Effector memory CD8-positive, alpha-beta T cell (primary cell): ENCODE results near the gene TTC7B.

Experiments used
- ATAC-seq: fragments of 150-1000 bp; cut with Tn5 transposase; replicated peaks from 2 replicates; pipeline ENCODE4 v1.10.0; 2021; ENCODE audit warnings: mild to moderate bottlenecking, moderate library complexity
- DNase-seq, 3 experiments: peaks; one replicate each; pipeline ENCODE4 v3.0.0; 2021
- H3K27ac Mint-ChIP-seq, 2 donors: one replicate each; pipeline ENCODE4 v1.8.0; 2022; ENCODE audit warnings: mild to moderate bottlenecking in 2 of 2, mixed read lengths in 2 of 2, moderate library complexity in 2 of 2
- H3K27me3 Mint-ChIP-seq, 2 donors: one replicate each; pipeline ENCODE4 v1.8.0; 2022; ENCODE audit warnings: mixed read lengths in 2 of 2
- H3K36me3 Mint-ChIP-seq: one replicate; pipeline ENCODE4 v1.8.0; 2022; ENCODE audit warnings: mild to moderate bottlenecking, moderate library complexity, mixed read lengths; ENCODE audit not compliant: insufficient read depth
- H3K4me1 Mint-ChIP-seq, 2 donors: one replicate each; pipeline ENCODE4 v1.8.0; 2022; ENCODE audit warnings: low read depth in 2 of 2, mixed read lengths in 2 of 2
- H3K4me3 Mint-ChIP-seq, 2 donors: one replicate each; pipeline ENCODE4 v1.8.0; 2022; ENCODE audit warnings: mild to moderate bottlenecking in 2 of 2, mixed read lengths in 2 of 2, moderate library complexity in 2 of 2
- H3K9me3 Mint-ChIP-seq, 2 donors: one replicate each; pipeline ENCODE4 v1.8.0; 2022; ENCODE audit warnings: mixed read lengths in 2 of 2

Gene TTC7B

DNA sequence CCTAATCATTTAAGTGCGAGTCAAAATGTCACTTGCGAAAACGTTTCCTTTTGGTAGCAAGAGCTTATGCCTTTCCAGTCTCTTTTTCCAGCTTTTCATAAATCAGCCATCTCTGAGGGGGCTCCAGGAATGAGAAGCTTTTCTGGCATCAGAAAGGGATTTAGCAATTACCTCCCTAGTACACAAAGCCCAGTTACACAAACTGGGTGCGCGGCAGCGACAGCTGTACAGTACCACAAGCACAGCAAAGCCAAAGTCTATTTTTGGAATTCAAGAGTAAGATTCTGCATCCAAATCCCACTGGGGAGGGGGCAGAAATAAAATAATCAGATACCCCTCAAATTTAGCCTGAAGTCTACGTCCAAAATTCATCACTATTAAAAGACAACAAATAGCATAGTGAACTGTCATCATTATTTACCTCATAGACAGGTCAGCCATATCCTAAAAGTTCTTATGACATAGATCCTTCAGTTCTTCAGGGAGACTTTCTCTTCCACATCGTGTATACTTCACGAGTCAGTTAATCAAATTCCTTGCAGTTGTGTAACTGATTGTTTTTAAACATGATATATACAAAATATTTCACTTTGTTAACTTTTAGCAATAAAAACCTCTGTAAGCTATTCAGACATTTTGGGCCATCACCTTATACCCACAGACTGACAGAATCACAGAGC is 150.8 kb downstream of the TTC7B start:
- Mint-ChIP-seq H3K9me3 (peaks cover 0 to 3% of the 10 kb centered on the region in 2 donors), H3K36me3 (no peaks in the 10 kb centered on the region), H3K27ac (no peak overlapping the region), H3K27me3 (no peaks in the 10 kb centered on the region), H3K4me1 (peaks cover 0 to 4% of the 10 kb centered on the region in 2 donors), H3K4me3 (no peak overlapping the region)
- no peak for ATAC-seq
- no peak for DNase-seq

GRCh38 chr14:90664911-90665310 is 151.3 kb downstream of the TTC7B start:
- H3K27me3 Mint-ChIP-seq, result no peaks in the 10 kb centered on the region
- ATAC-seq (no peak), DNase-seq (no peak)
- H3K36me3 Mint-ChIP-seq, result no peaks in the 10 kb centered on the region
- peaks cover 0 to 4% of the 10 kb centered on the region in 2 donors for H3K4me1 Mint-ChIP-seq
- no peak overlapping the region for H3K27ac Mint-ChIP-seq
- peaks cover 0 to 3% of the 10 kb centered on the region in 2 donors for H3K9me3 Mint-ChIP-seq
- no peak overlapping the region for H3K4me3 Mint-ChIP-seq

GRCh38 chr14:90663680-90664079 is 152.6 kb downstream of the TTC7B start:
- Mint-ChIP-seq H3K27ac (no peak overlapping the region), H3K9me3 (no peaks in the 10 kb centered on the region), H3K36me3 (no peaks in the 10 kb centered on the region), H3K27me3 (no peaks in the 10 kb centered on the region), H3K4me1 (peaks cover 0 to 5% of the 10 kb centered on the region in 2 donors), H3K4me3 (no peak overlapping the region)
- DNase-seq (no peak), ATAC-seq (no peak)

GRCh38 chr14:90663140-90663539 is 153.1 kb downstream of the TTC7B start:
- peaks cover 0 to 5% of the 10 kb centered on the region in 2 donors for H3K4me1 Mint-ChIP-seq
- no peaks in the 10 kb centered on the region for H3K27me3 Mint-ChIP-seq
- DNase-seq (no peak), ATAC-seq (no peak)
- H3K36me3 Mint-ChIP-seq, result no peaks in the 10 kb centered on the region
- no peak overlapping the region for H3K4me3 Mint-ChIP-seq
- no peaks in the 10 kb centered on the region for H3K9me3 Mint-ChIP-seq
- no peak overlapping the region for H3K27ac Mint-ChIP-seq

DNA sequence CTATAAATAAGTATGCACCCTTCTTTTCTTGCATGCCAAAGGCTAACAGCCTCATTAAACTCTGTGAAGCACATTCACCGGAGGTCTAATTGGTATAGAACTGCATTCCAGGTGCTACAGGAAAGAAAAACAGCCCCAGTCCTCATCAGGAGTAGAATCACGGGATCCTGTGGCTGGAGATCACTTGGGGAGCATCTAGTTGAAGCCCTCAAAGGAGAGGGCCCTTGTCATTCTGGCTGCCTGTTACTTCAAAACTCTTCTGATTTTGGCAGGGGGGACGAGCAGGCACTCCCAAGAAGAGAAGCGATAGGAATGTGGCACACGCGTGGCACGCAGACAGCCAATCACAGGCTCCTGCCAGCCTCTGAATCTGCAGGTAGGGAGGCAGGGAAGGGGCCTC is 154.4 kb downstream of the TTC7B start:
- H3K27me3 Mint-ChIP-seq, result no peaks in the 10 kb centered on the region
- no peak for ATAC-seq

GRCh38 chr14:90660865-90661570 is 155.2 kb downstream of the TTC7B start:
- DNase-seq (no peak), ATAC-seq (no peak)
- H3K27me3 Mint-ChIP-seq, result no peaks in the 10 kb centered on the region
- H3K4me1 Mint-ChIP-seq, result peaks cover 0 to 5% of the 10 kb centered on the region in 2 donors
- no peak overlapping the region for H3K4me3 Mint-ChIP-seq
- H3K9me3 Mint-ChIP-seq, result no peaks in the 10 kb centered on the region
- H3K27ac Mint-ChIP-seq, result no peak overlapping the region
- H3K36me3 Mint-ChIP-seq, result no peaks in the 10 kb centered on the region

More for the DNA sequence above, 154.4 kb downstream of the TTC7B start:
- H3K36me3 Mint-ChIP-seq, result no peaks in the 10 kb centered on the region
- DNase-seq, result no peak
- no peak overlapping the region for H3K4me3 Mint-ChIP-seq
- H3K27ac Mint-ChIP-seq, result no peak overlapping the region
- H3K4me1 Mint-ChIP-seq, result peaks cover 0 to 5% of the 10 kb centered on the region in 2 donors
- no peaks in the 10 kb centered on the region for H3K9me3 Mint-ChIP-seq

GRCh38 chr14:90659156-90659555 is 157.1 kb downstream of the TTC7B start:
- no peak for ATAC-seq
- no peak overlapping the region for H3K27ac Mint-ChIP-seq

DNA sequence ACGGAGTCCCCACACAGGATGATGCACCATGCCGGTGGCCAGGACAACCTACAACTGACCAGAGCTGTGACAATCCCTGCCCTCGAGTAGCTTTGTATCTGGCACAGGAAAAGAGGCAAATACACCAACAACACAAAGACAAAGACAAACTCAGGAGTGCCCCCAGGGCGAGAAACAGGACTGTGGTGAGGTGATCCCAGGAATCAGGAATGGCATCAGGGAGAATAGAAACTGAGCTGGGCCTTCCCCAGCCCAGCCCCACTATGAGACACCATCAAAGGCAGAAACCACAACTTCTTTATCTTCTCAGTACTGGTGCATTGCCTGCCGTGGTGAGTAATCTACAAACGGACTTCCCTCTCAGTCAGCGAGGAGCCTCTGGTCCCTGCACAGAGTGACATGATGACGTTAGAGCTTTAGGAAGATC is 157.7 kb downstream of the TTC7B start:
- Mint-ChIP-seq H3K36me3 (no peaks in the 10 kb centered on the region), H3K27ac (no peak overlapping the region)
- ATAC-seq, result peak; percentile 16

More at GRCh38 chr14:90659156-90659555, 157.1 kb downstream of the TTC7B start:
- no peak for DNase-seq
- peaks cover 0 to 5% of the 10 kb centered on the region in 2 donors for H3K4me1 Mint-ChIP-seq
- H3K36me3 Mint-ChIP-seq, result no peaks in the 10 kb centered on the region
- H3K9me3 Mint-ChIP-seq, result no peaks in the 10 kb centered on the region
- no peak overlapping the region for H3K4me3 Mint-ChIP-seq
- no peaks in the 10 kb centered on the region for H3K27me3 Mint-ChIP-seq

GRCh38 chr14:90656973-90657372 is 159.3 kb downstream of the TTC7B start:
- peaks cover 0 to 5% of the 10 kb centered on the region in 2 donors for H3K4me1 Mint-ChIP-seq
- ATAC-seq, result no peak
- no peaks in the 10 kb centered on the region for H3K36me3 Mint-ChIP-seq
- H3K27me3 Mint-ChIP-seq, result no peaks in the 10 kb centered on the region
- no peak overlapping the region for H3K4me3 Mint-ChIP-seq
- no peaks in the 10 kb centered on the region for H3K9me3 Mint-ChIP-seq
- DNase-seq, result no peak
- no peak overlapping the region for H3K27ac Mint-ChIP-seq

More for the DNA sequence above, 157.7 kb downstream of the TTC7B start:
- Mint-ChIP-seq H3K27me3 (no peaks in the 10 kb centered on the region), H3K9me3 (no peaks in the 10 kb centered on the region), H3K4me3 (no peak overlapping the region), H3K4me1 (peaks cover 0 to 5% of the 10 kb centered on the region in 2 donors)
- DNase-seq, result no peak

- no peak overlapping the region for H3K27ac Mint-ChIP-seq
These were observed 160.4 kb downstream of the TTC7B start for GRCh38 chr14:90655829-90656228.

GRCh38 chr14:90654831-90655276 is 161.4 kb downstream of the TTC7B start:
- peaks cover 0 to 1% of the 10 kb centered on the region in 2 donors for H3K4me1 Mint-ChIP-seq
- H3K27me3 Mint-ChIP-seq, result peaks cover 0 to 5% of the 10 kb centered on the region in 2 donors
- ATAC-seq (no peak), DNase-seq (no peak)
- no peaks in the 10 kb centered on the region for H3K9me3 Mint-ChIP-seq
- H3K4me3 Mint-ChIP-seq, result no peak overlapping the region
- no peak overlapping the region for H3K27ac Mint-ChIP-seq
- no peaks in the 10 kb centered on the region for H3K36me3 Mint-ChIP-seq

More at GRCh38 chr14:90655829-90656228, 160.4 kb downstream of the TTC7B start:
- no peaks in the 10 kb centered on the region for H3K27me3 Mint-ChIP-seq
- no peaks in the 10 kb centered on the region for H3K36me3 Mint-ChIP-seq
- no peaks in the 10 kb centered on the region for H3K9me3 Mint-ChIP-seq
- H3K4me3 Mint-ChIP-seq, result no peak overlapping the region
- H3K4me1 Mint-ChIP-seq, result peaks cover 0 to 1% of the 10 kb centered on the region in 2 donors
- DNase-seq (no peak), ATAC-seq (no peak)

DNA sequence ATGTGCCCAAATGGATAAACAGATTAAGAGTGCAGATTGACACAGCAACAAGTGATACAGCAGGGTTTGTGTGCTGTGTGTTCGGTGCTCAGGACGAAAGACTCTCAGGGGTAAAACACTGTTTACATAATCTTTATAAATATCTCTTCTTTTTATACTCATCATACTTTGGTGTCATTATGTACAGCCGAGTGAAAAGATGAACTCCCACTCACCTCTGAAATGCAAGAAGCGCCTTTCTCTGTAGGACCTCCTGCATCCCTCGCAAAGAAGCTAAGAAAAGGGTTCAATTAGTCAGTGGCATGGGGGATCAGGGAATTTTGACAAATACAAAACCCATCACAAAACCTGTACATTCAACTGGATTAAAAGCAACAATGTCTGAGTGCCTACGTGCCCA is 163.6 kb downstream of the TTC7B start:
- Mint-ChIP-seq H3K9me3 (no peaks in the 10 kb centered on the region), H3K27ac (no peak overlapping the region), H3K4me3 (no peak overlapping the region), H3K4me1 (no peaks in the 10 kb centered on the region), H3K36me3 (no peaks in the 10 kb centered on the region), H3K27me3 (peaks cover 0 to 11% of the 10 kb centered on the region in 2 donors)
- DNase-seq (no peak), ATAC-seq (no peak)

DNA sequence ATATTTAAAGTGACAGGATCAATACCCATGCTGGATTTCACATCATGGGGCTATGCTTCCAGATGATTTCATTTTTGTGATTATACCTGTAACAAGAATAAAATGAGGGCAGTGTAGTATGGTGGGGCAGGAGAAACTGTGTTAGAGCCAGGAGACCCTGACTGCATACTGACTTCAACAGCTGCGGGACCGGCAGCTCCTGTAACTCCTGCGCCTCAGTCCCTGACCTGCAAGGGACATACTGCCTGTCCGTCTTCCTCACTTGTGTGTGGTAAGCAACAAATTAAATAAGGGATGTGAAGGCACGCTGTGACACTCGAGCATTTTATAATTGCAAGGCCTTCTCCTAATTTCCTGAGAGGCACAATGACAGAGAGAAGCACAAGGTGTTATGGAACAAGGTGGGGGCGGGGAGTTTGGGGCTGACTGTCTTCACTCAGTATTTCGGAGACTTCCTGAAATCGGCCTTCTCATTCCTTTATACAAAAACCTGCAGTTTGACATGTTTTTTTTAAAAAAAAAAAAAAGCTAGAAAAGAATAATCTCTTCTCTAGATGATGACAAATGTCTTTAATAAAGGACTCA is 164.2 kb downstream of the TTC7B start:
- ATAC-seq (no peak), DNase-seq (no peak)
- H3K4me3 Mint-ChIP-seq, result no peak overlapping the region
- H3K36me3 Mint-ChIP-seq, result no peaks in the 10 kb centered on the region
- no peaks in the 10 kb centered on the region for H3K9me3 Mint-ChIP-seq
- H3K27ac Mint-ChIP-seq, result no peak overlapping the region
- no peaks in the 10 kb centered on the region for H3K4me1 Mint-ChIP-seq
- H3K27me3 Mint-ChIP-seq, result peaks cover 0 to 11% of the 10 kb centered on the region in 2 donors
